GM12874 (cell line): ENCODE results near the gene KCNQ1OT1.

Experiments
- TF ChIP-seq, protein P1 (sequence below): IDR thresholded peaks from 2 replicates; pipeline ENCODE4 v1.5.1; 2011; ENCODE audit warnings: low read depth, mild to moderate bottlenecking, control low read depth, low read length, moderate library complexity; ENCODE audit not compliant: insufficient read depth

KCNQ1OT1 gene

DNA sequence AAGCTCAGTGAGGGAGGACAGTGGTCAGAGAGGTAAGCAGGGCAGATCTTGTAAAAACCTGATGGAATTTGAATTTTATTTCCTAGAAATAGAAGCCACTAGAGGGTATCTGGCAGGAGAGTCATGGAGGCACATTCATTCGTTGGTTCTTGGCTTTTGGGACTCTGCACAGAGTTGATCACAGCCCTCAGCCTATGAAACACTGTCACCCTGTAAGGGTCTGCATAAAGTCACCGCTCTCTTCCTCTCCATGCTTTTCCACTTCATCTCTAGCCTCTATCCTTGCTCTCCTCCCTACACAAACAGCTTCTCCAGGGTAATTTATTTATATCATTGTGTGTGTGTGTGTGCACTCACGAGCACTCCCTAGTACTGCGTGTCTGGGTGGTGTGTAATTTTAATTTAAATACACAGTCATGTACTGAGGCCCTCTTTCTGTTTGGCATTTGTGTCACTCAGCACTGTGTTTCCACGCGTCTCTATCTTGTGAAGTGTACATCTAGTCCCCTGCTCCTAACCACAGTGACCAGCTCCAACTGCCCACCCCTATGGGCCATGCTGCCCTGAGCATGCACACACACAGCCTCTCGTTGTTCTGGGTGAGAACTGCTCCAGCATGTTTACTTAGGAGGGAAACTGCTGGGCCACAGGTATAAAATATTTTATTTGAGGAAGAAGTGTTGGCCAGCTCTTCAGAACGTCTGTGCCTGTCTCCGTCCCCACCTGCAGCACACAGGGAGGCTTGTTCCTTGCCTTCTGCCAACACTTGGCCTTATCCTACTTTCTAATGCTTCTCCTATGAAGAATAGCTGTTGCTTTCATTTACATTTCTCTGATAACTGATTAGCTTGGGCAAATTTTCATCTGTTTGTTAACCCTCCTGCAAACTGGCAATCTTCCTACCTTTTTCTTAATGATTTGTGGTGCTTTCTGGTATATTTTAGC is 4.5 kb downstream of the KCNQ1OT1 start:
- TF ChIP-seq, protein P1, sequence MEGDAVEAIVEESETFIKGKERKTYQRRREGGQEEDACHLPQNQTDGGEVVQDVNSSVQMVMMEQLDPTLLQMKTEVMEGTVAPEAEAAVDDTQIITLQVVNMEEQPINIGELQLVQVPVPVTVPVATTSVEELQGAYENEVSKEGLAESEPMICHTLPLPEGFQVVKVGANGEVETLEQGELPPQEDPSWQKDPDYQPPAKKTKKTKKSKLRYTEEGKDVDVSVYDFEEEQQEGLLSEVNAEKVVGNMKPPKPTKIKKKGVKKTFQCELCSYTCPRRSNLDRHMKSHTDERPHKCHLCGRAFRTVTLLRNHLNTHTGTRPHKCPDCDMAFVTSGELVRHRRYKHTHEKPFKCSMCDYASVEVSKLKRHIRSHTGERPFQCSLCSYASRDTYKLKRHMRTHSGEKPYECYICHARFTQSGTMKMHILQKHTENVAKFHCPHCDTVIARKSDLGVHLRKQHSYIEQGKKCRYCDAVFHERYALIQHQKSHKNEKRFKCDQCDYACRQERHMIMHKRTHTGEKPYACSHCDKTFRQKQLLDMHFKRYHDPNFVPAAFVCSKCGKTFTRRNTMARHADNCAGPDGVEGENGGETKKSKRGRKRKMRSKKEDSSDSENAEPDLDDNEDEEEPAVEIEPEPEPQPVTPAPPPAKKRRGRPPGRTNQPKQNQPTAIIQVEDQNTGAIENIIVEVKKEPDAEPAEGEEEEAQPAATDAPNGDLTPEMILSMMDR = no peak

DNA sequence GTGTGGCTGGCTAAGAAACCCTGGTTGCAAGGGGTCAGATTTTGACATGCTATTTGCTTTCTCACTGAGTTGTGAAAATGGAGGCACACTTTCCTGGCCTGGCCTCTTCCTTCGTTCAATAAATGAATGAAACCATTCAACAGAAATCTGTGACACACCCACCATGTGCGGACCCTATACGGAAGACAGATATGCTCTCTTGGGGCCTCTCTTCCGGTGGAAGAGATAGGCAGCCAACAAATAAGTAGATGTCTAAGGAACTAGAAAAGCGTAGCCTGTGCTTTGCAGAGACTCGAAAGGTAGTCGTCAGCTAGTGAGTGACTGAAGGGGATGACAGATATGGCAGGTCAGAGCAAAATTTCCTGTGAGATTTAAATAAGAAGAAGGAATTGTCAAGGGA is 5.3 kb downstream of the KCNQ1OT1 start:
- TF ChIP-seq, protein P1 = no peak

DNA sequence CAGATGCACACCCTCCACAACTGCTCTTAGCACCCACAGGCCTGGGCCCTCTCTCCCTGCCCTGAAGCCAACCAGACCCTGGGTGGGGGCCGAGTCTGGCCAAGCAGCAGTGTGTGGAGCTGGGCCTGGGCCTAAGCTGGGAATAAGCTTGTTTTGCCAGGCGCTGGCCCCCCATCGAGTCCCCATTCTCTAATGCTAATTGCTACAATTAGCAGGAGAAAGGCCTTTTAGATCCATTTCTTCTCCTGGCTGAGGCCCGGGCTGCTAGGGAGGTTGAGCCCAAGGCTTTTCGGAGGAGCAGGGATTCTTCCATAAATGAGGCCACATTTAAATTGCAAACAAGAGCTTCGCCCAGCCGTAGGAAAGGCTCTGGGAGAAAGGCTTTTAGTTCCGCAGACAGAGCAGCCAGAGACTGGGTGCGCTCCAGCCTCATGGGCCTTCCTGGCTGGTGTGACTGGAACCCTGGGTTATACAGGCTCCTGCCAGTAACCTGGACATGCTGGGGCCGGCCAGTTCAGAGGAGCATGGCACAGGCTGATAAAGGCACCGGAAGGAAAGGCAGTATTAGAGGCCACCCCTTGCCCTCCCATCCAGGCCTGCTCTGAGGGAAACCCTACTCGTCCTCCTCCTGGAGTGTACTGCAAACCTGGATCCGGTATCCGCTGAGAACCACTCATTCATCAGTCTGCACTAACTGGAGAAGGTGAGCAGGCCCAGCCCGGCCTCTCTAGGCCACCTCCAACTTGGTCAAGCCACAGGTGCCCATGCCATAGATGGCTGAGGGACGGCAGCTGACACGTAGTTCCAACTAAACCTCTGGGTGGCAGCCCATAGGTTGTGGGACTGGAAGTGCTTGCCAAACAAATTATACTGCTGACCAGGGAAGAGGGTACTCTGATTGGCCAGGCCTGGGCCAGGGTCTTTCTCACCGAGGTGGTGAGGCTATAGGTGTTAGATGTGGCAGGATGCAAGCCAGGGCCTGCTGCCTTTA is 6.2 kb downstream of the KCNQ1OT1 start:
- TF ChIP-seq, protein P1 = no peak

DNA sequence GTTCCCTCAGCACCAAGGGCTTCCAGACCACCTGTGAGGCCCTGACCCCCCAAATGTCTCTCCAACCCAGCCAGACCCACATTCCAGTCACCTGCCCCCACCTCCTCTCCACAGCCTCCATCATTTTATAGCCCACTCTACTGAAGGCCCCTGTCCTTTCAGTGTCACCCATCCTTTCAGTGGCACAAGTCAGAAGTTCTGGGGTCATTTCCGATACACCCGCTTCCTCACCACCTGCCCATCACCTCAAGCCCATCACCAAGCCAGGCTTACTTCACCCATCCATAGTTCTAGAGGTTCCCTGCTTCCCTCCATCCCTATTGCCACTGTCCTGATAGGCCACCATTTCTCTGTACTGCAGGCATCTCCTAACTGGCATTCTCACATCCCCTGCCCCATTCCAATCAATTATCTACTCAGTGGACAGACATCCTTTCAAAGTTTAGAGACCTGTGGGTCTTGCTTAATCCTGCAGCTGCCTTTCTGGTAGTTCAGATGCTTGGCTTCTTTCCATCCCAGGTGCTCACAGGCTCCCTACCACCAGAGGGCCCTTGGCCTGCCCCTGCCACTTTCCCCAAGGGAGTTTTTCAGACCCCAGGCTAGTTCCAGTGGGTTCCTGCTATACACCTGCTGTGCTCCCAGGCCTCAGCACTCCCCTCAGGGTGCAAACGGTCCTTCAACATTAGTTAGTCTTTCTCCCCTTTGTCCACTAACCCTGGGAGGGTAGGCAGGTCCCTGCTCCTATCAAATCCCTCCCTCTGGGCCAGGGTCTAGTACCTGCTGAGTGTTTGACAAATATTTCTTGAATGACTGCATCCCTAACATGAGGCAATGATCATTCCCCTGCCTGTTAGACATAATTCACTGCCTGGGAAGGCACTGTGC is 7.6 kb downstream of the KCNQ1OT1 start:
- TF ChIP-seq, protein P1 = peak; percentile 43

DNA sequence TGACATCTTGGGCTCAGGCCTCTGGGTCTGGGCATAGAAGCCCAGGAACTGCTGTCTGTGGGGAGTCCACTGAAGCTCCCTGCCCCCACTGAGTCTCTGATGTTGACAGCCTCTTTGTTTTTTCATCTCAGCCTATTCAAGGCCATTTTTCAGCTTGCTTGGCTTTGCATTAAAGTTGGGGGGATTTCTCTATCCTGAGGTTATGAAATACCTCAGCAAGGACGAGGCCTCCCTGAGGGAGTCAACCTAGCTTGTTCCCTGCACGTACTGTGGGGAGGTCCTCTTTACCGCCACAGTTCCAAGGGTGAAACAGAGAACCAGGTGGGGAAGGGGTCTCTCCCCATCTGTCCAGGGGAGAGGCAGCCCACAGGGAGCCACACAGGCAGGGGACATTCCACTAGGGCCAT is 8.4 kb downstream of the KCNQ1OT1 start:
- TF ChIP-seq, protein P1 = no peak

DNA sequence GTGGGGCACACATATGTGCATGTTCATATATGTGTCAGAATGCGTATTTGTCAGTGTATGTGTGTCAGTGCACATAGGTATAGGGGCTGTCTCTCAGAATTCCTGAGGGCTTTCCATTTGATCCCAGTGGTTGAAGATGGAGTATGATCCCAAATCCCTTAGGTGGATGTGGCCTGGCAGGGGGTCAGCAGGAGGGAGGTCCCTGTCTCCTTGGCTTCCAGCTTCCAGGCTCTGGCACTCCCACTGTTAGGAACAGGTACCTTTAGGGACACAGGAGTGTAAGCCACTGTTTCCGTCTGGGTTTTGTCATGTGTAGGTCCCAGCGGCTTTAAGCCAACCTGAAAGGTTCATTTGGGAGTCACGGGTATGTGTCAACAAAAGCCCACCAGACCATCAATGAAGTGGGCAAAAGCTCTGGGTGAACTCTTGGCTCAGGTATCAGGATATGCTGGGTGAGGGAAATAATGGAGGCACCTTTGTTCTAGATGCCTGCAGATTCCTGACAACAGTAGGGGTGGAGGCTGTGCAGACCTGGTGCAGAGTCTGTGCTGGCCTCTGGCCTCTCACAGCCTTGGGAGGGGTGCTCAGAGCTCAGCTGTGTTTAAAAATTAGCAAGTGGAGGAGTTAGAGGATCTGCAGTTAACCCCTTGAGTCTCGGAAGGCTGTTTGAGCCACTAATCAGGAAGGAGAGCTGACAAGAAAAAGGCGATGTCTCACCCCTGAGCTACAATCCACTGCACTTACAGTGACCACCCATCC is 9.0 kb downstream of the KCNQ1OT1 start:
- TF ChIP-seq, protein P1 = no peak
